GM10248 (cell line): ENCODE results near the gene HRC.

Experiments
- CTCF ChIA-PET: fragments of 300-600 bp; sonication (Branson Sonifier 250); formaldehyde crosslinking; extraction: SDS; loops from one replicate; lab custom pipeline; 2021; ENCODE audit warnings: antibody characterized with exemption; lab: Yijun Ruan, JAX
- POLR2A ChIA-PET: fragments of 350-650 bp; sonication (Branson Sonifier 250); formaldehyde crosslinking; extraction: SDS; loops from one replicate; lab custom pipeline; 2020; ENCODE audit warnings: antibody characterized with exemption; lab: Yijun Ruan, JAX
- DNase-seq: peaks from one replicate; pipeline ENCODE4 v3.0.0; 2012; ENCODE audit errors: extremely low spot score
- TF ChIP-seq, protein P1 (sequence below): IDR thresholded peaks from 2 replicates; pipeline ENCODE4 v1.5.1; 2012; ENCODE audit warnings: mild to moderate bottlenecking, low read depth; ENCODE audit errors: extremely low read depth, missing control alignments, control extremely low read depth

The HRC gene

DNA sequence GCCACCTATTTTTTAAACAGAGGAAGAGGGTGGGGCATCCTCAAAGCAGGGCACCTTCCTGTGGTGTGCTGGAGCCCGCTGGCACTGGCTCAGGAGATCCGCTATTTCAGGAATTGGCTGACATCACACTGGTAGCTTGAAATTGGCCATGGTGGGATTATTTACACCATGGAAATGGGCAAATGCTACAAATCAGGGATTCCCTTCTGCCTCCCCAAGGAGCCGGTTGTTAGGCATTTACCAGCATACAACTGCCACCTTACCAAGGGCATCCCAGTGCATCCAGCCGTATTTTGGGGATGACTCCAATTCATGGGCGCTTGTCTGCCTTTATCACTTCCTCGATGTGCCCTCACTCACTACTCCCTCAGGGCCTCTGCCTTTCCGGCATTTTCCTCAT is 14.2 kb downstream of the HRC start:
- POLR2A ChIA-PET = no interaction called here
- CTCF ChIA-PET = interaction anchor here (0.7 to 1.4 kb wide), 2 partner anchors 12 to 43 kb away, joined by 3 to 4 read pairs; no protein-coding TSS in a partner anchor
- DNase-seq = no peak
- TF ChIP-seq, protein P1, sequence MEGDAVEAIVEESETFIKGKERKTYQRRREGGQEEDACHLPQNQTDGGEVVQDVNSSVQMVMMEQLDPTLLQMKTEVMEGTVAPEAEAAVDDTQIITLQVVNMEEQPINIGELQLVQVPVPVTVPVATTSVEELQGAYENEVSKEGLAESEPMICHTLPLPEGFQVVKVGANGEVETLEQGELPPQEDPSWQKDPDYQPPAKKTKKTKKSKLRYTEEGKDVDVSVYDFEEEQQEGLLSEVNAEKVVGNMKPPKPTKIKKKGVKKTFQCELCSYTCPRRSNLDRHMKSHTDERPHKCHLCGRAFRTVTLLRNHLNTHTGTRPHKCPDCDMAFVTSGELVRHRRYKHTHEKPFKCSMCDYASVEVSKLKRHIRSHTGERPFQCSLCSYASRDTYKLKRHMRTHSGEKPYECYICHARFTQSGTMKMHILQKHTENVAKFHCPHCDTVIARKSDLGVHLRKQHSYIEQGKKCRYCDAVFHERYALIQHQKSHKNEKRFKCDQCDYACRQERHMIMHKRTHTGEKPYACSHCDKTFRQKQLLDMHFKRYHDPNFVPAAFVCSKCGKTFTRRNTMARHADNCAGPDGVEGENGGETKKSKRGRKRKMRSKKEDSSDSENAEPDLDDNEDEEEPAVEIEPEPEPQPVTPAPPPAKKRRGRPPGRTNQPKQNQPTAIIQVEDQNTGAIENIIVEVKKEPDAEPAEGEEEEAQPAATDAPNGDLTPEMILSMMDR = no peak

DNA sequence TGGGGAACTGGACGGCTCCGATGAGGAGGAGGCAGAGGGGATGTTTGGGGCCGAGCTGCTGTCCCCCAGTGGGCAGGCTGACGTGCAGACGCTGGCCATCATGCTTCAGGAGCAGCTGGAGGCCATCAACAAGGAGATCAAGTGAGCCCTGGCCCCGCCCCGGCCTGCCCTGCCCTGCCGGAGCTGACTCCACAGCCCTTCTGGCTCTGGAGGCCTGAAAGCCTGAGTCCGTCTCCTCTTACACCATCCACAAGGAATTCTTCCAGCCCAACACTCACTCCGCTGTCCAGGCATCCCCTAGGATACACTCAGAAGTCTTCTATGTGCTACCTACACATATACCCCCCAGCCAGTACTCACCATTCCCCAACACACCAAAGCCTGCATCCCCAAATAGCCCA is 18.4 kb downstream of the HRC start:
- ChIA-PET POLR2A (no interaction called here), CTCF (interaction anchor here (5.8 kb wide), 1 partner anchor 9 kb away, joined by 43 read pairs; no protein-coding TSS in a partner anchor)
- TF ChIP-seq, protein P1 = no peak
- DNase-seq = no peak

DNA sequence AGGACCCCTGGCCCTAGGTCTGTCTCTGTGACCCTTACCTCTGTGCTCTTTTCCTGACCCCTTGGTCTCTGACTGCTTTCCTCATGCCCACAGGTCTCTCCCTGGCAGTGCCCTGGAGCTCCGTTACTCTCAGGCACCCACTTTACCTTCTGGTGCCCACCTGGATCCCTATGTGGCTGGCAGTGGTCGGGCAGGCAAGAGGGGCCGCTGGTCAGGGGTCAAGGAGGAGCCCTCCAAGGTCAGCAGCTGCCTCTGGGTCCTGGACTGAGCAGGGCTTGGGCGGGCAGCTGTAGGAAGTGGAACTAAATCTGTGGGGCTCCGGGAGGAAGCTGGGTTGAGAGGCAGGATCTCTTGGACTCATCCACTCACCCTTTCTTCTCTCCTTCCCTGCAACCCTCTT is 19.5 kb downstream of the HRC start:
- TF ChIP-seq, protein P1 = no peak
- DNase-seq = no peak
- ChIA-PET POLR2A (no interaction called here), CTCF (interaction anchor here (4.2 to 5.8 kb wide), 2 partner anchors 10 to 38 kb away, joined by 18 to 43 read pairs; no protein-coding TSS in a partner anchor)

DNA sequence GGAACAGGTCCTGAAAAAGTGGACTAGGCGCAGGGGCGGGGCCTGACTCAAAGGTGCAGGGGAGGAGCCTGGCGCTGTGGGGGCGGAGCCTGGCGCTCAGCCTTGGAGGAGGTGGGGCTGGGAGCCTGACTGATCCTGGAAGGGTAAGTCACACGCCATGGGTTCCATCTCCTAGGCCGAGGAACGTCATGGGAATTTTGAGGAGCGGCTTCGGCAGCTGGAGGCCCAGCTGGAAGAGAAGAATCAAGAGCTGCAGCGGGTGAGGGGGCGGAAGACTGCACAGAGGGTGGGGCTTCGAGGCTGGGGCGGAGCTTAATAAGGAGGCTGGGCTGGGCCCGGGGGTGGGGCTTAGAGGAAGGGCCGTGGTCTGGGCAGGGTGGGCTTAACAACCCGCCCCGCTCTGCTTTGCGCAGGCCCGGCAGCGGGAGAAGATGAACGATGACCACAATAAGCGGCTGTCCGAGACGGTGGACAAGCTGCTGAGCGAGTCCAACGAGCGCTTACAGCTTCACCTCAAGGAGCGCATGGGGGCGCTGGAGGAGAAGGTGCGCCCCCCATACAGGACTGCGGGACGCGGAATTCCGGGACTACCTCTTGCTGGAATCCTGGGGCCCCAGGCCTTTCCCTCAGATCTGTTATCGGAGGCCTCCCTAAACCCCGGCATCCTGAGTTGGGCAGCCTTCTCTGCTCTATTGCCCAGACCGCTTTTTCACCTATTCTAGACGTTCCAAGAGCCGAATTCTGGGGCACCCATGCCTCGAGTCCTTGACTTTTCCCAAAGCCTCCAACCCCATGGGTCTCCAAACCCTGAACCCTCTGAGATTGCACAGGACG is 21.4 kb downstream of the HRC start:
- TF ChIP-seq, protein P1 = no peak
- ChIA-PET POLR2A (no interaction called here), CTCF (interaction anchor here (1.3 to 5.8 kb wide), 4 partner anchors 12 to 134 kb away, joined by 3 to 43 read pairs (median 14); partner anchors contain the start of gene LIN7B)
- DNase-seq = no peak

DNA sequence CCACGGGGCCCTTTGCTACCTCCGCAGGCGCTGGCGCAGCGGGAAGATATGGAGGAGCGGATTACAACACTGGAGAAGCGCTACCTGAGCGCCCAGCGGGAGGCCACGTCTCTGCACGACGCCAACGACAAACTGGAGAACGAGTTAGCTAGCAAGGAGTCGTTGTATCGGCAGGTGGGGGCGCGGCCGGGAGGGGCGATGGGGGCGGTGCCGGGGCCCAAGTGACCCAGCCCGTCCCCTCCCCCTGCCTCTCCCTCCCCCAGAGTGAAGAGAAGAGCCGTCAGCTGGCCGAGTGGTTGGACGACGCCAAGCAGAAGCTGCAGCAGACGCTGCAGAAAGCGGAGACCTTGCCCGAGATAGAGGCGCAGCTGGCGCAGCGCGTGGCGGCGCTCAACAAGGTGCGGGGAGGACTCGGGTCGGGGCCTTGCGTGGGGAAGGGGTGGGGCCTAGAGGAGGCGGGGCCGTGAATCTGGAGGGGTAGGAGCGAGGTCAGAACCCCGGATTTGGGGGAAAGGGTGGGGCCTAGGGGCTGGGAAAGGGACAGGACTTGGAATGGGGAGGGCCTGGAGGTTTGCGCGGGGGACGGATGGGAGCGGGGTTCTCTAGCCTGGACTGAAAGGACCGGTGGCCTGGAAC is 22.1 kb downstream of the HRC start:
- ChIA-PET POLR2A (no interaction called here), CTCF (interaction anchor here (1.3 to 5.8 kb wide), 5 partner anchors 13 to 133 kb away, joined by 3 to 43 read pairs (median 10); partner anchors contain the start of gene LIN7B)
- no peak for DNase-seq
- TF ChIP-seq, protein P1 = no peak

DNA sequence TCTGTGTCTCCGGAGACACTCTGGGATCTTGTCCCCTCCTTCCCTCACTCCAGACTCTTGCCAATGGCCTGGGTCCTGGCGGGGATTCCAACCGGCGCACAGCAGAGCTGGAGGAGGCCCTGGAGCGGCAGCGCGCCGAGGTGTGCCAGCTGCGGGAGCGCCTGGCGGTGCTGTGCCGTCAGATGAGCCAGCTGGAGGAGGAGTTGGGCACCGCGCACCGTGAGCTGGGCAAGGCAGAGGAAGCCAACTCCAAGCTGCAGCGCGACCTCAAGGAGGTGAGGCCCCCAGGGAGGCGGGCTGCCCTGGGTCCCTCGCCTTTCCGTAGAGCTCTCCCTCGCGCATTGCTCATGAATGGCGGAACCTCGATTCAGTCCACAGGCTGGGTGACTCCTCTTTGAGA is 24.9 kb downstream of the HRC start:
- ChIA-PET CTCF (interaction anchor here (1.5 to 3.9 kb wide), 8 partner anchors 9 to 334 kb away, joined by 3 to 31 read pairs (median 7); no protein-coding TSS in a partner anchor), POLR2A (no interaction called here)
- DNase-seq = no peak
- TF ChIP-seq, protein P1 = no peak
